Measurements from ENCODE around the gene CATSPERE.
"Not testable (repeated sequence)": the region's sequence is repeated elsewhere in the genome, so short reads cannot be mapped to it uniquely, and the experiment has no call there.

The CATSPERE gene

DNA sequence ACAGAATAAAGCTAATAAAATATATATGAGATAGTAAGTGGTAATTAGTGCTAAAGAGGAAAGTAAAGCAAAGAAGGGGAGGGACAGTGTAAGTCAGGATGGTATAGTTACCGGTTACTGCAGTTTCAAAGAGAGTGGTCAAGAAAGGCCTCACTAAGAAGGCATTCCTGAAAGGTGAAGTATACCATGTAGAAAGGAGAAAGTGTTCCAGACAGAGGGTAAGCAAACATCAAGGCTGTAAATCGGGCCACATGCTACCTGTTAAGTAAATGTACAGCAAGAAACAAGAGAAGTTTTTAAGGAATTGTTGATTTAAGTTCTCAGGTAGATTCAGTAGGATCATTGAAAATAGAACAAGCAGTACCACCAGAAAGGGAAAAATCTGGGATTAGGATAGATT is 201.5 kb downstream of the CATSPERE start:
- no peak for DNase-seq (ENCODE audit: extremely low spot score)
- ChIA-PET CTCF (no interaction called here), POLR2A (no interaction called here)
- TF ChIP-seq CTBP1 (IDR thresholded peaks at IDR 0.05; ENCODE audit: borderline replicate concordance) (no peak), NFRKB (IDR thresholded peaks at IDR 0.05) (no peak), FOXK2 (IDR thresholded peaks at IDR 0.05) (no peak), SUZ12 (IDR thresholded peaks at IDR 0.05) (no peak), ARNT (IDR thresholded peaks at IDR 0.05) (no peak), HDGF (IDR thresholded peaks at IDR 0.05; ENCODE audit: borderline replicate concordance) (no peak), TARDBP (IDR thresholded peaks at IDR 0.05) (no peak), BHLHE40 (IDR thresholded peaks at IDR 0.05; ENCODE audit: borderline replicate concordance) (no peak), FOXM1 (IDR thresholded peaks at IDR 0.05; ENCODE audit: borderline replicate concordance) (no peak), SP1 (IDR thresholded peaks at IDR 0.05) (no peak), FOXA1 (IDR thresholded peaks at IDR 0.05) (no peak), ELF4 (IDR thresholded peaks at IDR 0.05) (no peak), ZNF384 (IDR thresholded peaks at IDR 0.05) (no peak), LEF1 (IDR thresholded peaks at IDR 0.05; ENCODE audit: borderline replicate concordance) (no peak), L3MBTL2 (conservative IDR thresholded peaks at IDR 0.05) (no peak)
- TF ChIP-seq, protein P1, sequence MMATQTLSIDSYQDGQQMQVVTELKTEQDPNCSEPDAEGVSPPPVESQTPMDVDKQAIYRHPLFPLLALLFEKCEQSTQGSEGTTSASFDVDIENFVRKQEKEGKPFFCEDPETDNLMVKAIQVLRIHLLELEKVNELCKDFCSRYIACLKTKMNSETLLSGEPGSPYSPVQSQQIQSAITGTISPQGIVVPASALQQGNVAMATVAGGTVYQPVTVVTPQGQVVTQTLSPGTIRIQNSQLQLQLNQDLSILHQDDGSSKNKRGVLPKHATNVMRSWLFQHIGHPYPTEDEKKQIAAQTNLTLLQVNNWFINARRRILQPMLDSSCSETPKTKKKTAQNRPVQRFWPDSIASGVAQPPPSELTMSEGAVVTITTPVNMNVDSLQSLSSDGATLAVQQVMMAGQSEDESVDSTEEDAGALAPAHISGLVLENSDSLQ (IDR thresholded peaks at IDR 0.05): no peak

DNA sequence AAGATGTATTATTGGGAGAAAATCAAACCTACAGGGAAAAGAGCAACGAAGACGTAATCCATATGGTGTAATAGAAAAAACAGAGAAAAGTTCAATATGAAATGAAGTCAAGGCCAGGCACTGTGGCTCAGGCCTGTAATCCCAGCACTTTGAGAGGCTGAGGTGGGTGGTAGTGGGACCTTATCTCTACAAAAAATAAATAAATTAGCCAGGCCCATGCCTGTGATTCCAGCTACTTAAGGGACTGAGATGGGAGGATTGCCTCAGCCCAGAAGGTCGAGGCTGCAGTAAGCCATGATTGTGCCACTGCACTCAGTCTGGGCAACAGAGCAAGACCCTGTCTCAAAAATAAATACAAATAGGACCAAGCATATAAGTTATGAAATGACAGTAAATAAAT is 203.3 kb downstream of the CATSPERE start:
- POLR2A ChIA-PET: interaction anchor here (1.5 to 2.1 kb wide), 2 partner anchors 11 to 12 kb away, joined by 5 to 9 read pairs; partner anchors contain the start of gene DESI2
- DNase-seq (ENCODE audit: extremely low spot score): no peak
- TF ChIP-seq ZNF384 (IDR thresholded peaks at IDR 0.05) (no peak), NFRKB (IDR thresholded peaks at IDR 0.05) (no peak), ARNT (IDR thresholded peaks at IDR 0.05) (no peak), ELF4 (IDR thresholded peaks at IDR 0.05) (no peak), TARDBP (IDR thresholded peaks at IDR 0.05) (no peak), L3MBTL2 (conservative IDR thresholded peaks at IDR 0.05) (no peak), HDGF (IDR thresholded peaks at IDR 0.05; ENCODE audit: borderline replicate concordance) (no peak), SP1 (IDR thresholded peaks at IDR 0.05) (no peak), BHLHE40 (IDR thresholded peaks at IDR 0.05; ENCODE audit: borderline replicate concordance) (no peak)
- TF ChIP-seq, protein P1 (IDR thresholded peaks at IDR 0.05): no peak
- CTCF ChIA-PET: no interaction called here

DNA sequence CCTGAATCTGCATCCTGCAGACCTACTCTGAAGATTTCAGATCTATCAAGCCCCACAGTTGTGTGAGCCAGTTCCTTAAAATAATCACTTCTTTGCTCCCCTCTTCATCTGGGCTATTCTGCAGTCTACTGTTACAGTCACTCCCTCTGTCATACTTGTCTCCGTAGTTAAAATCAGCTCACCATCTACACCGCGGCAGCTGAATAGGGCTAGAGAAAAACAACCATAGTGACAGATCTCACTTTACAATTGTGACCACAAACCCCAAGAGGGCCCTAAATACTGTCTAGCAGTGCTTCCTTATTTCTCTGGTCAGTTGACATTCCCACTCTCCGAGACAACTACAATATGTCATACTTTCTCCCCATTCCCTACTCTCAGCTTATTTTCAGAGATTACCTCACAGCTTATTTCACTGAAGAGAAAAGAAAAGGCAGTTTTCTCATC is 204.7 kb downstream of the CATSPERE start:
- TF ChIP-seq L3MBTL2 (conservative IDR thresholded peaks at IDR 0.05) (no peak), ARNT (IDR thresholded peaks at IDR 0.05) (no peak), ZNF384 (IDR thresholded peaks at IDR 0.05) (no peak), SP1 (IDR thresholded peaks at IDR 0.05) (no peak)
- CTCF ChIA-PET: interaction anchor here (0.8 to 0.9 kb wide), 2 partner anchors 9 to 10 kb away, joined by 3 read pairs; no protein-coding TSS in a partner anchor
- POLR2A ChIA-PET: interaction anchor here (0.7 to 1.5 kb wide), 4 partner anchors 11 to 304 kb away, joined by 3 to 5 read pairs (median 4); partner anchors contain the start of gene DESI2
- peak; percentile 25 for DNase-seq (ENCODE audit: extremely low spot score)

DNA sequence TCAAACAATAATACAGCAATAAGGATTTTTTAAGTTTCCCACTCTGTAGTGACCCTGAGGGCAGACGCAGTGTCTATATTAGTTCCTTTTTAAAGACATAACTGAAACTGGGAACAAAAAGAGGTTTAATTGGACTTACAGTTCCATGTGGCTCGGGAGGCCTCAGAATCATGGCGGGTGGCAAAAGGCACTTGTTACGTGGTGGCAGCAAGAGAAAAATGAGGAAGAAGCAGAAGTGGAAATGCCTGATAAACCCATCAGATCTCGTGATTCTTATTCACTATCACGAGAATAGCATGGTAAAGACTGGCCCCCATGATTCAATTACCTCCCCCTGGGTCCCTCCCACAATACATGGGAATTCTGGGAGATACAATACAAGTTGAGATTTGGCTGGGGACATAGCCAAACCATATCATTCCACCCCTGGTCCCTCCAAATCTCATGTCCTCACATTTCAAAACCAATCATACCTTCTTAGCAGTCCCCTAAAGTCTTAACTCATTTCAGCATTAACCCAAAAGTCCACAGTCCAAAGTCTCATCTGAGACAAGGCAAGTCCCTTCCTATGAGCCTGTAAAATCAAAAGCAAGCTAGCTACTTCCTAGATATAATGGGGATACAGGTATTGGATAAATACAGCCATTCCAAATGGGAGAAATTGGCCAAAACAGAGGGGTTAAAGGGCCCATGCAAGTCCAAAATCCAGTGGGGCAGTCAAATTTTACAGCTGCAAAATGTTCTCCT is 205.8 kb downstream of the CATSPERE start:
- DNase-seq (ENCODE audit: extremely low spot score); POLR2A ChIA-PET; CTCF ChIA-PET: not testable (repeated sequence)

DNA sequence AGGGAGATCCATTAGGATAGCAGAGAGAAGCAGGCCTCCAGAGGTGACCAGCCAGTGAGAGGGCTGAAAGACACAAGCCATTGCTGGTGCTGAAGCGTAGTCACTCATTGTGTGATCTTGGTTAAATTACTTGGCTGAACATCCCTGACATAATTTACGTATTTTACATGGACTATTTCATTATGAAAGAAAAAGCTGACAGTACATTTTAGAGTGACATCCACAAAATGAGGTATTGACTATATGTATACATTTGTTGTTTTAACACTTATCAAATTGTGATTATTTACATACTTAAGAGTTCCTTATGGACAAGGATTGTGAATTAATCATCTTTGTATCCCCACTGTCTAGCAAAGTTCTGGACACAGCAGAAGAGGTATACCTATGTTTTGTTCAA is 206.7 kb downstream of the CATSPERE start:
- TF ChIP-seq ZNF384 (IDR thresholded peaks at IDR 0.05): no peak
- TF ChIP-seq, protein P1 (IDR thresholded peaks at IDR 0.05): 0 out of 2 replicates have a peak, but pooled peaks have one; percentile 6
- POLR2A ChIA-PET: no interaction called here
- DNase-seq (ENCODE audit: extremely low spot score): no peak
- CTCF ChIA-PET: no interaction called here

DNA sequence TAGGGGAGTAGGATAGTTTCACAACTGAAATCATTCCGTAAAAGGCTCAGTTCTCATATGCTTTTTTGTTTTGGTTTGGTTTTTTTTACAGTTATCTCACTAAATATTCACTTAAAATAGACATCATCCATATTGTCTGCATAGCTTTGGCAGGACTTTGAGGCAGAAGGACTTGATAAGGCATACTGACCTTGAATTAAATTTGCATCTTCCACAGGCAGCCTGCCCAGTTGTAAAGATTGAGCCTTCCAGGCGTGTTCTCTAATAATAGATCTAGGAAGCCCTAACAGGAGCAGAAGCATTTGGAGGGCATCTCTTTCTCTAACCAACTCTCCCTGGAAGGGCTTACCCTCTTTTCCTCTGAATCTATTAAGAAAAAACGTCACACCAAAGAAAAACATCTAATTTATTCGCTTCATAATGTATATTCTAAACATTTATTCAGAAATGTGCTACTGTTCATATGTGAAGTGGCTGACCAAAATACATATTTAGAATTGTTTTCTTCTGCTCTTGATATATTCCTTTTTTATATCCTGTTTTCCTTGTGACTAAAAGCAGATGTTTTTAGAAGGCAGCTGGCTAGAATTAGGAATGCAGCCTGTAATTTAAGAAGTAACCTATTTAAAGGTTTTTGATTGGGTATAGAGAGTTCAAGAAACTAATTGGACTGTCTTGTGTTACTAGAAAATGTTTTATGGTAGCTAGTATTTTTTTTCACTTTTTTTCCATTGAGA is 212.0 kb downstream of the CATSPERE start:
- no peak for DNase-seq (ENCODE audit: extremely low spot score)
- CTCF ChIA-PET: no interaction called here
- TF ChIP-seq HDGF (IDR thresholded peaks at IDR 0.05; ENCODE audit: borderline replicate concordance) (no peak), SUZ12 (IDR thresholded peaks at IDR 0.05) (no peak), FOXA1 (IDR thresholded peaks at IDR 0.05) (no peak), FOXK2 (IDR thresholded peaks at IDR 0.05) (no peak), BHLHE40 (IDR thresholded peaks at IDR 0.05; ENCODE audit: borderline replicate concordance) (no peak), L3MBTL2 (conservative IDR thresholded peaks at IDR 0.05) (no peak), ARNT (IDR thresholded peaks at IDR 0.05) (no peak), FOXM1 (IDR thresholded peaks at IDR 0.05; ENCODE audit: borderline replicate concordance) (no peak), NFRKB (IDR thresholded peaks at IDR 0.05) (no peak), ZNF384 (IDR thresholded peaks at IDR 0.05) (no peak), CTBP1 (IDR thresholded peaks at IDR 0.05; ENCODE audit: borderline replicate concordance) (no peak), SP1 (IDR thresholded peaks at IDR 0.05) (no peak), TARDBP (IDR thresholded peaks at IDR 0.05) (no peak), LEF1 (IDR thresholded peaks at IDR 0.05; ENCODE audit: borderline replicate concordance) (no peak), ELF4 (IDR thresholded peaks at IDR 0.05) (no peak)
- TF ChIP-seq, protein P1 (IDR thresholded peaks at IDR 0.05): no peak
- POLR2A ChIA-PET: interaction anchor here (0.9 kb wide), 1 partner anchor 20 kb away, joined by 3 read pairs; the partner anchor contains the start of gene DESI2

Data from HEK293T (cell line).